DLD1 (cell line): Measurements from ENCODE around the gene KIRREL3.
"Not testable (repeated sequence)": the region's sequence is repeated elsewhere in the genome, so short reads cannot be mapped to it uniquely, and the experiment has no call there.

Source experiments
- in situ Hi-C: cut with HindIII; loops from 2 replicates; pipeline ENCODE4 v1.10.0; 2017; ENCODE audit warnings: low sequenced_read_pairs

KIRREL3 gene

GRCh38 chr11:126400479-126400878, 600.1 kb downstream of the KIRREL3 start:
- in situ Hi-C loops, result no loop called here

- in situ Hi-C loops, result no loop called here
Observed at GRCh38 chr11:126400019-126400418, 600.6 kb downstream of the KIRREL3 start.

- in situ Hi-C loops, result no loop called here
Observed at GRCh38 chr11:126398721-126399120, 601.8 kb downstream of the KIRREL3 start.

GRCh38 chr11:126398296-126398695, 602.3 kb downstream of the KIRREL3 start:
- in situ Hi-C loops, result no loop called here

- in situ Hi-C loops, result no loop called here
Observed at GRCh38 chr11:126396965-126397364, 603.6 kb downstream of the KIRREL3 start.

- in situ Hi-C loops, result not testable (repeated sequence)
Observed at GRCh38 chr11:126396266-126396665, 604.3 kb downstream of the KIRREL3 start.

- in situ Hi-C loops, result not testable (repeated sequence)
Observed at GRCh38 chr11:126395784-126396183, 604.8 kb downstream of the KIRREL3 start.

GRCh38 chr11:126394634-126395072, 605.9 kb downstream of the KIRREL3 start:
- in situ Hi-C loops, result not testable (repeated sequence)

GRCh38 chr11:126394036-126394435, 606.5 kb downstream of the KIRREL3 start:
- in situ Hi-C loops, result no loop called here

GRCh38 chr11:126393143-126393542, 607.4 kb downstream of the KIRREL3 start:
- in situ Hi-C loops, result no loop called here

GRCh38 chr11:126392633-126393013, 607.9 kb downstream of the KIRREL3 start:
- in situ Hi-C loops, result no loop called here

- in situ Hi-C loops, result no loop called here
Observed at GRCh38 chr11:126391970-126392632, 608.5 kb downstream of the KIRREL3 start.

- in situ Hi-C loops, result no loop called here
Observed at GRCh38 chr11:126391286-126391954, 609.1 kb downstream of the KIRREL3 start.

GRCh38 chr11:126390272-126390867, 610.2 kb downstream of the KIRREL3 start:
- in situ Hi-C loops, result no loop called here

GRCh38 chr11:126387857-126388256, 612.7 kb downstream of the KIRREL3 start:
- in situ Hi-C loops, result no loop called here

- in situ Hi-C loops, result not testable (repeated sequence)
Observed at GRCh38 chr11:126386729-126387071, 613.9 kb downstream of the KIRREL3 start.

GRCh38 chr11:126385991-126386728, 614.4 kb downstream of the KIRREL3 start:
- in situ Hi-C loops, result no loop called here

GRCh38 chr11:126384449-126385070, 616.0 kb downstream of the KIRREL3 start:
- in situ Hi-C loops, result no loop called here

GRCh38 chr11:126383339-126384335, 616.9 kb downstream of the KIRREL3 start:
- in situ Hi-C loops, result no loop called here

- in situ Hi-C loops, result not testable (repeated sequence)
Observed at GRCh38 chr11:126382641-126383040, 617.9 kb downstream of the KIRREL3 start.
